PC-3 (cell line): ENCODE measurements around the gene KIAA0040.

Source experiments
- EZH2 ChIP-seq: fragments of 300-600 bp; sonication (generic); IDR thresholded peaks from one replicate; pipeline ENCODE4 v1.6.1; 2017; ENCODE audit warnings: antibody characterized with exemption, mild to moderate bottlenecking, low read length; ENCODE audit not compliant: unreplicated experiment
- TF ChIP-seq, protein P1 (sequence below): fragments of 300-600 bp; sonication (generic); conservative IDR thresholded peaks from 2 replicates; pipeline ENCODE4 v1.5.1; 2017; ENCODE audit warnings: antibody characterized with exemption, low read depth, mild to moderate bottlenecking, low read length

- TF ChIP-seq, protein P1, sequence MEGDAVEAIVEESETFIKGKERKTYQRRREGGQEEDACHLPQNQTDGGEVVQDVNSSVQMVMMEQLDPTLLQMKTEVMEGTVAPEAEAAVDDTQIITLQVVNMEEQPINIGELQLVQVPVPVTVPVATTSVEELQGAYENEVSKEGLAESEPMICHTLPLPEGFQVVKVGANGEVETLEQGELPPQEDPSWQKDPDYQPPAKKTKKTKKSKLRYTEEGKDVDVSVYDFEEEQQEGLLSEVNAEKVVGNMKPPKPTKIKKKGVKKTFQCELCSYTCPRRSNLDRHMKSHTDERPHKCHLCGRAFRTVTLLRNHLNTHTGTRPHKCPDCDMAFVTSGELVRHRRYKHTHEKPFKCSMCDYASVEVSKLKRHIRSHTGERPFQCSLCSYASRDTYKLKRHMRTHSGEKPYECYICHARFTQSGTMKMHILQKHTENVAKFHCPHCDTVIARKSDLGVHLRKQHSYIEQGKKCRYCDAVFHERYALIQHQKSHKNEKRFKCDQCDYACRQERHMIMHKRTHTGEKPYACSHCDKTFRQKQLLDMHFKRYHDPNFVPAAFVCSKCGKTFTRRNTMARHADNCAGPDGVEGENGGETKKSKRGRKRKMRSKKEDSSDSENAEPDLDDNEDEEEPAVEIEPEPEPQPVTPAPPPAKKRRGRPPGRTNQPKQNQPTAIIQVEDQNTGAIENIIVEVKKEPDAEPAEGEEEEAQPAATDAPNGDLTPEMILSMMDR: no peak
- TF ChIP-seq EZH2: no peak
Observed at GRCh38 chr1:175150596-175151319, 41.8 kb downstream of the KIAA0040 start.
